ENCODE measurements around the gene ITPR2.

- no peak for TF ChIP-seq CTCF (IDR thresholded peaks at IDR 0.05)
- no peak for TF ChIP-seq POLR2A (IDR thresholded peaks at IDR 0.05)
These were observed 372.6 kb downstream of the ITPR2 start for GRCh38 chr12:26460361-26460760.

All from tibial nerve (tissue), 3 donors.